Right cardiac atrium (tissue), 5 donors: ENCODE results near the gene OPHN1. TPM values are rescaled to one million over a fixed set of nuclear protein-coding genes. Genes with fewer than 3 reads are reported as not detected.

Experiments
- ATAC-seq, 2 donors: fragments of 200-7000 bp; cut with Tn5 transposase; one replicate each; pipeline versions ENCODE4 v1.8.0 to v1.9.1; 2020; ENCODE audit warnings: moderate library complexity in 2 of 2, mild to moderate bottlenecking in 1 of 2
- DNase-seq, 3 donors: peaks; one replicate each; pipeline ENCODE4 v3.0.0-alpha.2; 2020
- H3K27ac ChIP-seq: one replicate; pipeline ENCODE4 v1.5.1; 2013; ENCODE audit warnings: mild to moderate bottlenecking, low read length, control low read depth, moderate library complexity
- H3K27me3 ChIP-seq: one replicate; pipeline ENCODE4 v1.6.1; 2013; ENCODE audit not compliant: control insufficient read depth, insufficient read depth
- H3K4me1 ChIP-seq: one replicate; pipeline ENCODE4 v1.6.1; 2013; ENCODE audit warnings: low read length; ENCODE audit not compliant: control insufficient read depth, insufficient read depth
- H3K4me3 ChIP-seq: one replicate; pipeline ENCODE4 v1.5.1; 2013; ENCODE audit warnings: low read length, control low read depth
- H3K9me3 ChIP-seq: one replicate; pipeline ENCODE4 v1.6.1; 2013; ENCODE audit warnings: low read length; ENCODE audit not compliant: control insufficient read depth
- WGBS: extraction: QIAGEN DNeasy Blood & Tissue Kit; methylation state at CpG from one replicate; pipeline ENCODE4 v1.1.7; 2013; 5-methylcytosine and 5-hydroxymethylcytosine counted together
- intact Hi-C, 4 donors: fragments of 100-400 bp; cut with DNase I; formaldehyde crosslinking; loops; one replicate each; pipeline versions ENCODE4 v1.11.0 to v1.14.0; 2022 to 2023
- polyA plus RNA-seq: library from polyadenylated mRNA; stranded (reverse); fragments of 200-250 nt; gene quantifications from one replicate; pipeline ENCODE4 v1.2.3, GENCODE V29; 2013
- total RNA-seq, 4 donors: library from RNA; stranded (reverse); fragmentation: NEBNext Ultra II Directional; extraction: Animal tissue kit (Norgen Biotek cat#: 25700); gene quantifications; one replicate each; pipeline ENCODE4 v1.2.1, GENCODE V29; 2021
- donor health status: healthy with polysubstance abuse.
- donor health status: DM: no; HTN: yes; CAD: no.
- donor health status: DM: no; HTN: no; CAD: no.
- donor health status: DM: no; HTN: yes; CAD: no; lungs with severe emphysema.
- donor health status: DM: yes; HTN: yes; CAD: no.

The OPHN1 gene
- total and polyA plus RNA-seq, 5 donors = 1.1 to 5.2 (median 4.8) TPM

DNA sequence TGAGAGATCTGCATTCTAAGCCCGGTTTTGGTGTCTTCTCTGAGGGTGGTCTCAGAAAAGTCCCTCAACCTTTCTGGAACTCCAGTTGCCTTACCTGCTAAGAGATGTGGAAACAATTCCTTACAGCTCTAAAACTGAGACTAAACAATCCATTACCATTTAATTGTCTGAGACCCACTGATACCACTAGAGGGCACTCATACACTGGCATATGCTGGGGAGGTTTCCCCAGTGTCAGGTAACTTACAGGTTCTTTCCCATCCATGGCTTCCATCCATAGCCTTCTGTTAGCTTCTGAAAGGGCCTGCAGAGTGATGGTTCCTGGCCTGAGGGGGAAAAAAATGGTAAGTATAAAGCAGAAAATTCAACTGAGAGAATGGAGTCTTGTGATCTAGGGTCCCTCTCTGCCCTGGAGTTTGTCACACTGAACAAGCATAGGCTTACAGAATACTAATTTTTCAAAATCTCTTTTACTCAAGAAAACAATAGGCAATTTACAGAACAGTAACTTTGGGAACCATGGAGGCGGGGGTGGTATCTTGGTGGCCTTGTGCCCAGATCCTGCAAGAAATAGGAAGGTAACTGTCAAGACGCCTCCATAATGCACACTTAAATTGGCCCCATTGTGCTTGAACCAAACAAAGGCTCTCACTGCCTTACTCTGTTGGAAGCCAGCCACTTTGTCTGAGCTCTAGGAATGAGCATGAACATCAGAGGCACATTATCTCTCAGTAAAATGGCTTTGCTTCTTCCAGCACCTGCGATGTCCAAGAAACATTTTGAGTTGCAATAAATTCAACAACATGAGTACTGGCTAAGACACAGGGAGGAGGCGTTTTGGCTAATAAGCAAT lies 236.1 kb downstream of the OPHN1 start:
- no peaks in the 10 kb centered on the region for H3K9me3 ChIP-seq
- ATAC-seq = peak in 1 of 2 donors; percentile 61

DNA sequence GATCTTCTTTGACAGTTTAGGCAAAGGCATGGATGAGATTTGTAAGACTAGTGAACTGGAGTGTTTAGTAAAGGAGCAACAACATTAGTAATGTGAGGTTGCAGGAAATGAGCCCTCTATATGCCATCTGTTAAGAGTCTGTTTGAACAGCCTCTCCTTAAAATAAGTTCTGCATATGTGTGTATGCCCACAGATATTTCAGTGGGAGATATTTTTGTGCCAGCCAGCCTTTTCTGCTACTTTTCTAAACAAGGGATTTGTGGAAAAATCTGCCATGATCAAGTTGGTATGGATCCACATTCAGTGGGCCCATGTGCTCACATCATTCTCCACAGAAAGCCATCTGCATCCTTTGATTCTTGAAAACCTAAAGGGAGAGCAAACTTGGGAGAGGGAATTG lies 237.7 kb downstream of the OPHN1 start:
- ATAC-seq = no peak
- intact Hi-C loops = loop anchor here (5.0 to 10.0 kb wide), 2 partner anchors 267 to 269 kb away; no protein-coding TSS in a partner anchor
- H3K9me3 ChIP-seq = no peaks in the 10 kb centered on the region
- no peaks in the 10 kb centered on the region for H3K27me3 ChIP-seq
- no peak overlapping the region for H3K4me3 ChIP-seq
- H3K27ac ChIP-seq = no peak overlapping the region
- H3K4me1 ChIP-seq = no peaks in the 10 kb centered on the region
- DNase-seq = no peak

More for the DNA sequence above, 236.1 kb downstream of the OPHN1 start:
- intact Hi-C loops = loop anchor here (5.0 to 10.0 kb wide), 2 partner anchors 265 to 268 kb away; no protein-coding TSS in a partner anchor
- WGBS = 49% methylated on average over 5 of the region's 5 CpGs
- H3K27me3 ChIP-seq = no peaks in the 10 kb centered on the region
- H3K4me1 ChIP-seq = no peaks in the 10 kb centered on the region
- DNase-seq = no peak
- H3K4me3 ChIP-seq = no peak overlapping the region
- H3K27ac ChIP-seq = no peak overlapping the region

DNA sequence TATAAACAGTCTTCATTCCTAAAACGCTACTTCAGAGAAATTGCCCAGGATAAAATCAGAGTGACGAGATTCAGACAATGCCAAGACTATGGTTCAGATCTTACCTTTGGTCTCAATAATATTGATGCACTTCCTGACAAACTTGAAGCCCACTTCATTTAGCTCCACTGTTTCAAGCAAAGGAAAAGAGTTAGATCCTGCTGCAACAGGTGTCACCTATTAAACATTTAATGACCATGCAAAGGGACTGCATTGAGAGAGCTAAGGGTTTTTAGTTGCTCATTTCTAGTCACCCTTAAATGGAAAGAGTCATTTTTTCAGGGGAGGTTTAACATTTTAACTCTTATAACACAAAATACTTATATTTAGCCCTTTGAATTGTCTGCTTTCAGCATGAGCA lies 239.5 kb downstream of the OPHN1 start:
- Histone ChIP-seq H3K27ac (no peak overlapping the region), H3K27me3 (no peaks in the 10 kb centered on the region), H3K9me3 (no peaks in the 10 kb centered on the region), H3K4me3 (no peak overlapping the region), H3K4me1 (no peaks in the 10 kb centered on the region)
- DNase-seq = no peak
- intact Hi-C loops = loop anchor here in 2 of 4 donors (10.0 kb wide), 1 partner anchor 271 kb away; no protein-coding TSS in a partner anchor
- no peak for ATAC-seq
- WGBS = 89% methylated on average over 2 of the region's 2 CpGs

DNA sequence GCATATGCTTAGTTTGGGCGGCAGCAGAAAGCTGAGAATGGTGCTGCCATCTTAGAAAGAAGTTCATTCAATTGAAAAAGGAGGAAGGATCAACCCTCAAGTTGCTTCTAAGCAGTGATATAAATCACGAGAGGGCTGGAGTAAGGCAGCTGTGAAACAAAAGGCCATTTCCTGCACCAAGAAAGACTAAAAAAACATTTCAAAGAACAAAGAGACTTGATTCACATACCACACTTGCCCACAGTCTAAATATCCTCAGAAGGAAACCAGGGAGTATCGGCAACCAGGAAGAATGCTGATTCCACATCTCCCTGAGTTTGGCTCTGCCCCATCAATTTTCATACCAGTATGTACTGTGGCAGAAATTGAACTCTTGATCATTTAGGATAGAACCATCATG lies 240.1 kb downstream of the OPHN1 start:
- 66% methylated on average over 3 of the region's 3 CpGs for WGBS
- intact Hi-C loops = loop anchor here in 2 of 4 donors (10.0 kb wide), 1 partner anchor 272 kb away; no protein-coding TSS in a partner anchor
- Histone ChIP-seq H3K27me3 (no peaks in the 10 kb centered on the region), H3K27ac (no peak overlapping the region), H3K9me3 (no peaks in the 10 kb centered on the region), H3K4me1 (no peaks in the 10 kb centered on the region), H3K4me3 (no peak overlapping the region)
- ATAC-seq (no peak), DNase-seq (no peak)

DNA sequence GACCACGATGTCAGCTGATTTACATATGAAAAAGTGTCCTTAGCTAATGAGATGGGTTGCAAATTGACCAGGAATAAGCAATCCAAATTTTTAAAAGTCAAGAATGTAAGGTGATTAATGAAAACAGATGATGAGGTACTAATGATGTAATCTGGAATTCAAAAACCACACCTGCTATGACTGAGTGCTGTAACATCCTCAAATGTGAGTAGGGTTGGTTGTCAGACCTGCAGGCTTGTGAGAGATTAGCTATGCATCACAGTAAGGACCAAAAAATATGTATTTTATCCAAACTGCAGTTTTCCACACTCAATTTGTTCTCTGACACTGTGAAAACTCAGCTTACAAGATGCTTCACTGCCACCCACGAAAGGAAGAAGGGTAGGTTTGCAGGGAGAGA lies 242.5 kb downstream of the OPHN1 start:
- Histone ChIP-seq H3K9me3 (no peaks in the 10 kb centered on the region), H3K4me3 (no peak overlapping the region), H3K4me1 (no peaks in the 10 kb centered on the region), H3K27ac (no peak overlapping the region), H3K27me3 (no peaks in the 10 kb centered on the region)
- intact Hi-C loops = loop anchor here in 2 of 4 donors (10.0 kb wide), 1 partner anchor 274 kb away; no protein-coding TSS in a partner anchor
- WGBS = 95% methylated on average over 2 of the region's 2 CpGs
- ATAC-seq (no peak), DNase-seq (no peak)

DNA sequence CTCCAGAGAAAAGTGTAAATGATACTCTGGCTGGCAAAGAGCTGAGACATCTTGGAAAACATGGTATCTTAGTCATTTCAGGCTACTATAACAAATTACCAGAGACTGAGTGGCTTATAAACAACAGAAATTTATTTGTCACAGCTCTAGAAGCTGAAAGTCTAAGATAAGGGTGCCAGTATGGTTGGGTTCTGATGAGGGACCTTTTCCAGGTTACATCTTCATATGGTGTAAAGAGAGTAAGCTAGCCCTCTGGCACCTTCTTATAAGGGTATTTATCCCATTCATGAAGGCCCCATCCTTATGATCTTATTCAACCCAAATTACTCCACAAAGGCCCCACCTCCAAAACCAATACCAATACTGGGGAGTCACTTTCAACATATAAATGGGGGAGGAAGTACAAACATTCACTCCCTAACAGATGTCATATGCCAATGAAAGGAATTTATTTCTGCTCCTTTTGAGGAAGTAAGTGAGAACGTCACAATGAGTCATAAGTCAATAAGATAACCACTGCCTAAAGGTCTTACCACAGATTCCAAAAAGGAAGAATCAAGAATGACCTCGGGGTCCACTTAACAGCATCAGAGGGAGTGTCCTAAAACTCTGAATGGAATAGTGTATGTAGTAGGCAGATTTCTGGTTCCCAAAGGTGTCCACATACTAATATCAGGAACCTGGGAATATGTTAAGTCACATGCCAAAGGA lies 246.6 kb downstream of the OPHN1 start:
- intact Hi-C loops = no loop called here
- H3K9me3 ChIP-seq = no peaks in the 10 kb centered on the region
- 50% methylated on average over 2 of the region's 2 CpGs for WGBS
- no peak overlapping the region for H3K4me3 ChIP-seq
- ATAC-seq = peak in 1 of 2 donors; percentile 50
- no peaks in the 10 kb centered on the region for H3K27me3 ChIP-seq
- H3K27ac ChIP-seq = no peak overlapping the region
- DNase-seq = no peak
- H3K4me1 ChIP-seq = no peaks in the 10 kb centered on the region

DNA sequence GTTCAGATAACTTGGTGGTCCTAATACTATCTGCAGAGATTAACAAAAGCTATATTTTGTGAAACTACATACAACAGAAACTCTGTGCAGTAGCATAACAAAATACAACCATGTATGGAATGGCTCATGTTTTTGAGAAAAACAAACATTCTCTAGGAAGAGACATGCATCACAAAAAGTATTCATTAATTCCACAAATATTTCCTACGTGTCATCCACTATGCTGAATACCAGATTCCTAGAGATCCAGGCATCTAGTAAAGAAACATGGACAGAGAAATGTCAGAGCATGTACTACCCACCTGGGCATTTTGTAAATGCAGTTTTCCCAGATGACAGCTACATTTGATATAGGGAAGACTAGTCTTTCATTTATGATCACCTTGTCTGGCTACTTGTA lies 248.1 kb downstream of the OPHN1 start:
- Histone ChIP-seq H3K27me3 (no peaks in the 10 kb centered on the region), H3K27ac (no peak overlapping the region), H3K9me3 (no peaks in the 10 kb centered on the region), H3K4me3 (no peak overlapping the region), H3K4me1 (no peaks in the 10 kb centered on the region)
- ATAC-seq = no peak
- intact Hi-C loops = no loop called here
- DNase-seq = no peak
- 63% methylated on average over 1 of the region's 1 CpG for whole genome bisulfite sequencing

DNA sequence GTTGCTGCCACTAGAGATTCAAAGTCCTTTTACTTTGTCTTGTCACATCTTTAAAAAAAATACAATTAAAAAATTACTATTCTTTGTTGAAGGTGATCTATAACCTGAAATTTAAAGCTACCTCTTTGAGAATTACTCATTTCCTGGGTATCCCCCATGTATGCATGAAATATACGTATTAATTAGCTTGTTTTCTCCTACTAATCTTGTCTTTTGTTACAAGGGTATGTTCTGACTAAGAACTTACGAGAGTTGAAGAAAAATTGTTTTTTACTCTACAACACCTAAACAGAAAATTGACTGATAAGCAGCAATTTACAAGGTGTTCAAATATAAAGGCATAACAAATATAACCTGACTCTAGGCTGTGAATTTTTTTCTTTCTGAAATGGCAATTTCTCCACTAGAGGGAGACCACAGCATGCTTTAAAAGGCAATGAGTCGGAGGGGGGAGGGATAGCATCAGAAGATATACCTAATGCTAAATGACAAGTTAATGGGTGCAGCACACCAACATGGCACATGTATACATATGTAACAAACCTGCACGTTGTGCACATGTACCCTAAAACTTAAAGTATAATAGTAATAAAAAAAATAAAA lies 249.6 kb downstream of the OPHN1 start:
- no peaks in the 10 kb centered on the region for H3K9me3 ChIP-seq
- ATAC-seq (no peak), DNase-seq (no peak)
- 59% methylated on average over 4 of the region's 4 CpGs for WGBS
- H3K27ac ChIP-seq = no peak overlapping the region
- H3K4me3 ChIP-seq = no peak overlapping the region
- no peaks in the 10 kb centered on the region for H3K4me1 ChIP-seq
- intact Hi-C loops = no loop called here
- H3K27me3 ChIP-seq = no peaks in the 10 kb centered on the region

DNA sequence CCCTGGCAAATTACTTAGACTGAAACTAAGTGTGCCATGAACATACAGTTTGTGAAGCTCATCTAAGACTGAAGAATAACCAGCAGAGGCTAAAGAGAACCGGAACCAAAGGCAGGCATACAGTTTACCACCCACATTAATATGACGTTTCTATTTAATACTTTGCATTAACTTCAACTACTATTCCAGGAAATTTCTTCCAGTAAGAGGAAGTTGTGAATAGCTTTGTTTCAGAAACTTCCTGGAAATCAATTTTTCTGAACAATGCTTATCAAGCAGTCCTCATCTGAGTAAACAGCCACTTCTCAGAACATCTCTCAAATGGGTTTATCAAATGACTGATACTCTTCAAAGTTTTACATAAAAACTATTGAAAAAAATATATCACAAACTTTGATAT lies 252.7 kb downstream of the OPHN1 start:
- no peak for DNase-seq
- intact Hi-C loops = no loop called here
- H3K4me1 ChIP-seq = no peaks in the 10 kb centered on the region
- ATAC-seq = no peak
- 58% methylated on average over 2 of the region's 2 CpGs for WGBS
- no peaks in the 10 kb centered on the region for H3K9me3 ChIP-seq
- H3K27ac ChIP-seq = no peak overlapping the region
- H3K27me3 ChIP-seq = no peaks in the 10 kb centered on the region
- H3K4me3 ChIP-seq = no peak overlapping the region

DNA sequence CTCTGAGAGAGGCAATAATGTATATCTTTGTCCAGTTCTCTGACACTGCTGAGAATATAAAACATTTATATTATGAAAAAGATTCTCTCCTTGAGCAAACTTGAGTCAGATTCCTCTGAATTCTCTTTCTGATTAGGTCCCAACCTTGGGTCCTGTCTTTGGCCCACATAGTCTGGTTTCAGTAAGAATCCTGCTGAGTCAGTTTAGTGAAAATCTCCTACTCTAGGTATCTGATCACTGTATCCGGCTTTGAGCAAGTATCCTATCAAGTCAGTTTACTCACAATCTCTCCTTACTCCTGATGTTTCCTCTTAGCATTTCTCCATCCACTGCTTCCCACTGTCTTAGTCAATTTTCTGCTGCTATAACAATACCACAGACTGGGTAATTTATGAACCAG lies 253.9 kb downstream of the OPHN1 start:
- DNase-seq = no peak
- ATAC-seq = no peak
- Histone ChIP-seq H3K27ac (no peak overlapping the region), H3K27me3 (no peaks in the 10 kb centered on the region), H3K9me3 (no peaks in the 10 kb centered on the region), H3K4me3 (no peak overlapping the region), H3K4me1 (no peaks in the 10 kb centered on the region)
- intact Hi-C loops = no loop called here
- WGBS = 94% methylated on average over 1 of the region's 1 CpG

DNA sequence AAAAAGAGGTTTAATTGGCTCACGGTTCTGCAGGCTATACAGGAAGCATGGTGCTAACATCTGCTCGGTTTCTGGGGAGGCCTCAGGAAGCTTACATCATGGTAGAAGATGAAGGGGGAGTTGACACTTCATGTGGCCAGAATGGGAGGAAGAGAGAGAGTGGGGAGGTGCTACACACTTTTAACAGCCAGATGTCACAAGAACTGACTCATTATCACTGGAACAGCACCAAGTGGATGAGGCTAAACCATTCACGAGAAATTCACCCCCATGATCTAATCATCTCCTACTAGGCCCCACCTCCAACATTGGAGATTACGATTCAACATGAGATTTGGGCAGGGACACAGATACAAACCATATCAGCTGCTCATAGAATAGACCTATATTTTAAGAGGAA lies 255.8 kb downstream of the OPHN1 start:
- intact Hi-C loops = no loop called here
- 68% methylated on average over 4 of the region's 4 CpGs for WGBS
- no peaks in the 10 kb centered on the region for H3K9me3 ChIP-seq
- H3K27ac ChIP-seq = no peak overlapping the region
- DNase-seq (no peak), ATAC-seq (no peak)
- no peaks in the 10 kb centered on the region for H3K4me1 ChIP-seq
- no peak overlapping the region for H3K4me3 ChIP-seq
- no peaks in the 10 kb centered on the region for H3K27me3 ChIP-seq
